Omental fat pad (tissue), 4 donors: ENCODE data around the gene FPR3. TPM values are rescaled to one million over a fixed set of nuclear protein-coding genes. Genes with fewer than 3 reads are reported as not detected.

Experiments used
- ATAC-seq: fragments of 150-250 bp; one replicate; pipeline ENCODE4 v1.9.1; 2016; ENCODE audit warnings: mild to moderate bottlenecking, moderate library complexity; ENCODE audit not compliant: low FRiP score
- DNase-seq: peaks from one replicate; pipeline ENCODE4 v3.0.0-alpha.2; 2019; ENCODE audit warnings: low spot score
- total RNA-seq, 4 donors: library from RNA; depleted of rRNA; stranded (reverse); fragments of >200 nt; gene quantifications; one replicate each; pipeline ENCODE4 v1.1.0, GENCODE V29; 2016
- TF ChIP-seq, protein P1 (sequence below), 3 donors: fragments of 450-650 bp; IDR thresholded peaks; one replicate each; pipeline ENCODE4 v1.5.1; 2016 to 2017; ENCODE audit warnings: antibody characterized with exemption in 3 of 3, mild to moderate bottlenecking in 3 of 3, moderate library complexity in 2 of 3

FPR3 gene
- total RNA-seq, 4 donors from 2014 or later = 10.2 to 50.0 (median 23.9) TPM

DNA sequence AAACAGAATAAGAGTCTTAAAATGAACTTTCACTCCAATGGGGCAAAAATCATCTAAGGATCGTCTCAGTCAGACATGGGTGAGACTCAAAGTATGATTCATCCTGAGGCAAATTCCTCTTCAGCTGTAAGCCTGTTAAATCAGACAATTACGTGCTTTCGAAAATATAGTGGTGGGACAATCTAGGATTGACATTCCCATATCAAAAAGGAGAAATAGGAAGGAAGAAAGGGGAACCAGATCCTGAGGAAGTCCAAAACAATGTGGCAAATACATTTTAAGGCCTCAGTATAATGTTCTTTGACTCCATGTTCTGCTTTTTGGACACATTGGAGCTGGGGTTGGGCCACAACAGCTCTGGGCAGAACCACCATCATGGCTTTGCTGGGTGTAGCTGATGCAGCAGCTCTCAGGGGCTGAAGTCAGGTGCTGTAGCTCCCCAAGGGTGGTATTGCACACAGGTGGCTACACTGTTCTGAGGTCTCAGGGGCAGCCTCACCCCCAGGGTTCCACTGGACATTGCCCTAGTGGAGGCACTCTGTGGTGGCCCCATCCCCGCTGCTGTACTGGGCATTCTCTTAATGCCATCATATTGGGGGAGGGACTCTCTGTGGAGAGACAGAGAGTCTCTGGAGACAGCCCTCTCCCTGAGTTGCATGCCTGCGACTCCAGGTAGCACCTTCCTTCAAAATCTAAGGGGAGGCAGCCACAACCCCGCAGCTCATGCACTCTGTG is 5.7 kb upstream of the FPR3 start:
- no peak for ATAC-seq
- TF ChIP-seq, protein P1, sequence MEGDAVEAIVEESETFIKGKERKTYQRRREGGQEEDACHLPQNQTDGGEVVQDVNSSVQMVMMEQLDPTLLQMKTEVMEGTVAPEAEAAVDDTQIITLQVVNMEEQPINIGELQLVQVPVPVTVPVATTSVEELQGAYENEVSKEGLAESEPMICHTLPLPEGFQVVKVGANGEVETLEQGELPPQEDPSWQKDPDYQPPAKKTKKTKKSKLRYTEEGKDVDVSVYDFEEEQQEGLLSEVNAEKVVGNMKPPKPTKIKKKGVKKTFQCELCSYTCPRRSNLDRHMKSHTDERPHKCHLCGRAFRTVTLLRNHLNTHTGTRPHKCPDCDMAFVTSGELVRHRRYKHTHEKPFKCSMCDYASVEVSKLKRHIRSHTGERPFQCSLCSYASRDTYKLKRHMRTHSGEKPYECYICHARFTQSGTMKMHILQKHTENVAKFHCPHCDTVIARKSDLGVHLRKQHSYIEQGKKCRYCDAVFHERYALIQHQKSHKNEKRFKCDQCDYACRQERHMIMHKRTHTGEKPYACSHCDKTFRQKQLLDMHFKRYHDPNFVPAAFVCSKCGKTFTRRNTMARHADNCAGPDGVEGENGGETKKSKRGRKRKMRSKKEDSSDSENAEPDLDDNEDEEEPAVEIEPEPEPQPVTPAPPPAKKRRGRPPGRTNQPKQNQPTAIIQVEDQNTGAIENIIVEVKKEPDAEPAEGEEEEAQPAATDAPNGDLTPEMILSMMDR (IDR thresholded peaks at IDR 0.05) = no peak
- DNase-seq = no peak

DNA sequence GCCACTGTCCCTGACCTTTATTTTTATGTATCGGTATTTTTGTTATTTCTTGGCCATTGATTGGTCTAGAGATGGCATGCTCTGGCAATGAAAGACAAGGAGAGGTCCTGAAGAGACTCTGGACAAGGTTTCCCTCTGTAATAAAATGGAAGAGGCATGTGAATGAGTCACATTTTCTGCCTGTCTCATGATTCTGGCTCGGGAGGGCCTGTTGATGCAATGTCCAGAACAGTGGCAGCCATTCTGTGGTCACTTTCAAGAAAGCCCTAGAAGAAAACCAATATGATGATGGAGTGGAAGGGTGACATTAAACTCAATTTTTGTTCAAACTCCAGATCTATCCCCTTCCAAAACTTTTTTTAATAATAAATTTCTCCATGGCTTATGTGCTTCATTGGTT is 2.0 kb upstream of the FPR3 start:
- ATAC-seq = no peak

GRCh38 chr19:51793994-51794393 is 963 bp upstream of the FPR3 start:
- ATAC-seq (no peak), DNase-seq (no peak)
- TF ChIP-seq, protein P1 (IDR thresholded peaks at IDR 0.05) = no peak

More for the DNA sequence above, 2.0 kb upstream of the FPR3 start:
- TF ChIP-seq, protein P1 (IDR thresholded peaks at IDR 0.05) = no peak
- no peak for DNase-seq

- TF ChIP-seq, protein P1 (IDR thresholded peaks at IDR 0.05) = no peak
- DNase-seq (no peak), ATAC-seq (no peak)
Observed at GRCh38 chr19:51796195-51796679, 1.3 kb downstream of the FPR3 start.

GRCh38 chr19:51797480-51797879 is 2.5 kb downstream of the FPR3 start:
- no peak for DNase-seq
- TF ChIP-seq, protein P1 (IDR thresholded peaks at IDR 0.05) = no peak
- ATAC-seq = no peak

DNA sequence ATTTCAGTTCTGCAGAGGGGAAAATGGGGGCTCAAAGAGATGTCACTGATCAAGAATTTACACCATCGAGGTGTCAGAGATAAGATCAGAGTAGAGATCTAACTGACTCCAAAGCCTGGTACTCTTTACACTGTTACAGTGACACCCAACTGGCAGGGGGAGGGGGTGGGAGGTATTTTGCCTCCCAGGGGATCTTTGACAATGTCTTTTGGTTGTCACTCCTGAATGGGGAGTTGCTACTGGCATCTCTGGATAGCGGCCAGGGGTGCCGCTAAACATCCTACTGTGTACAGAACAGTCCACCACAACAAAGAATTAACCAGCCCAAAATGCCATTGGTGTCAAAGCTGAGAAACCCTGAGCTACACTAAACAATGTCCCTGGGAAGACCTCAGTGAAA is 3.1 kb downstream of the FPR3 start:
- TF ChIP-seq, protein P1 (IDR thresholded peaks at IDR 0.05) = no peak
- ATAC-seq = no peak
- DNase-seq = no peak
